Activated naive CD4-positive, alpha-beta T cell treated with anti-CD3 and anti-CD28 coated beads, Interleukin-2, amount 10 ng/mL, durations not matched to agents 7 days and 5 days (primary cell): ENCODE data around the gene BLCAP.
"Not testable (repeated sequence)": the region's sequence is repeated elsewhere in the genome, so short reads cannot be mapped to it uniquely, and the experiment has no call there.

Experiments
- CTCF ChIA-PET: fragments of 350-600 bp; sonication (Branson Sonifier 250); formaldehyde crosslinking; loops from one replicate; lab custom pipeline; 2021; ENCODE audit warnings: antibody characterized with exemption; lab: Charles Lee
- DNase-seq: peaks from one replicate; pipeline ENCODE4 v3.0.0-alpha.2; 2020
- H3K27ac Mint-ChIP-seq: one replicate; pipeline ENCODE4 v1.8.0; 2021; ENCODE audit warnings: mild to moderate bottlenecking, moderate library complexity, mixed read lengths
- H3K27me3 Mint-ChIP-seq: one replicate; pipeline ENCODE4 v1.8.0; 2021; ENCODE audit warnings: mild to moderate bottlenecking, mixed read lengths
- H3K36me3 Mint-ChIP-seq: one replicate; pipeline ENCODE4 v1.8.0; 2021; ENCODE audit warnings: mixed read lengths
- H3K4me1 Mint-ChIP-seq: one replicate; pipeline ENCODE4 v1.8.0; 2021; ENCODE audit warnings: mixed read lengths
- H3K4me3 Mint-ChIP-seq: one replicate; pipeline ENCODE4 v1.8.0; 2021; ENCODE audit warnings: mild to moderate bottlenecking, moderate library complexity, mixed read lengths
- H3K9me3 Mint-ChIP-seq: one replicate; pipeline ENCODE4 v1.8.0; 2021; ENCODE audit warnings: mixed read lengths

BLCAP gene, protein sequence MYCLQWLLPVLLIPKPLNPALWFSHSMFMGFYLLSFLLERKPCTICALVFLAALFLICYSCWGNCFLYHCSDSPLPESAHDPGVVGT

DNA sequence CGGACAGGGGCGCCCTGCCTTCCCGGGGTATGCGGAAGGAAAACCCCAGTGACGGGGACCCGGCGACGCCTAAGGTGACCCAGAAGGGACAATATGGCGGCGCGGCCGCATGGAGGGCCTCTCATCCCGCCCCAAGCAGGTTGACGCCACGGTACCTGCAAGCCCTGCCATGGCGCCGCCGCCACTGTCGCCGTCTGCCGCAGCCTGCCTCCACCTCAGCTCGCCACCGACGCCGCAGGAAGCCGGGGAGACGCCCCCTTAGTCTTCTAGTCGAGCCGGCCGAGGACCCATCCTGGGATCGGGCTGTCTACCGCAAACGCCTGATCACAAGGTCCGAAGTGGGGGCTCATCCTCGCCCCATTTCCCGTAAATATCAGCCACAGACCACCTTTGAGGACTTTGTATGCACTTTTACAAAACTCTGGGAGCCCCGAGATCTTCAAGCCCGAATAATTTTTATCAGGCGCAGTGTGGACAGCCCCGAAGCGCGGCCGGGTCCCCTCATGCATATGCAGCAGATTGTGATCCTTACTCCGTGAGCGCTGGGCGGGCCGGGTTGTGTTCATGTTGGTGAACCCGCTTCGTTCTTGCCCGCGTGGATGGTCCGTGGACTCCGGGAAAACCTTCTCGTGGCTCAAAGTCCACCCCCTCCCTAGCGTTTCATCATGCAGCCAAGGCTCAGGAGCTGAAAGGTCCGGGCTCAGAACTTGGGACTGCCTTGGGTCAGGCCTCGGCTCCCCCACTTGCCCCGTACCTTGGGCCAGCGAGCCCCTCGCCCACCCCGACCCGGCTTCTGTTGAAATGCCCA lies at the start of gene BLCAP:
TSS of gene BLCAP (minus strand) at position 239 of the 808 bp plus-strand sequence. CDS start 8,702 bp downstream, outside the sequence.
- DNase-seq = peak; percentile 95
- peaks cover 6% of the 10 kb centered on the region for H3K27me3 Mint-ChIP-seq
- no peaks in the 10 kb centered on the region for H3K9me3 Mint-ChIP-seq
- peak within 1 kb of the TSS; percentile 80 for H3K4me3 Mint-ChIP-seq
- CTCF ChIA-PET = interaction anchor here (1.1 to 1.2 kb wide), 2 partner anchors 245 to 336 kb away, joined by 3 to 4 read pairs; no protein-coding TSS in a partner anchor
- peak within 1 kb of the TSS; percentile 97 for H3K27ac Mint-ChIP-seq
- H3K36me3 Mint-ChIP-seq = no peaks in the 10 kb centered on the region
- H3K4me1 Mint-ChIP-seq = peaks cover 40% of the 10 kb centered on the region

DNA sequence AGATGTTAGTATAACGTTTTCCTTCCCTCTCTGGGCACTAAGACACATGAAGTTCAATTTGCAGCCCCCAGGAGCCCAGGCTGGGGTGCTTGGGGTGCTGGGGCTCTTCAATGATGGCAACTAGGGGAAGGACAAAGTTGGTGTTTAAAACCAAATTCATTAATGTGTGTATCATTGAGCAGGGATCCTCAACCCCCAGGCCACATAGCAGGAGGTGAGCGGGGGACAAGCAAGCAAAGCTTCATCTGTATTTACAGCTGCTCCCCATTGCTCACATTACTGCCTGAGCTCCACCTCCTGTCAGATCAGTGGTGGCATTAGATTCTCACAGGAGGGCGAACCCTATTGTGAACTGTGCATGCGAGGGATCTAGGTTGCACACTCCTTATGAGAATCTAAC lies 49.8 kb upstream of the BLCAP start:
- DNase-seq, H3K27ac Mint-ChIP-seq, H3K4me1 Mint-ChIP-seq, H3K9me3 Mint-ChIP-seq, CTCF ChIA-PET, H3K4me3 Mint-ChIP-seq, H3K36me3 Mint-ChIP-seq: not testable (repeated sequence)
- H3K27me3 Mint-ChIP-seq = peaks cover 66% of the 10 kb centered on the region

DNA sequence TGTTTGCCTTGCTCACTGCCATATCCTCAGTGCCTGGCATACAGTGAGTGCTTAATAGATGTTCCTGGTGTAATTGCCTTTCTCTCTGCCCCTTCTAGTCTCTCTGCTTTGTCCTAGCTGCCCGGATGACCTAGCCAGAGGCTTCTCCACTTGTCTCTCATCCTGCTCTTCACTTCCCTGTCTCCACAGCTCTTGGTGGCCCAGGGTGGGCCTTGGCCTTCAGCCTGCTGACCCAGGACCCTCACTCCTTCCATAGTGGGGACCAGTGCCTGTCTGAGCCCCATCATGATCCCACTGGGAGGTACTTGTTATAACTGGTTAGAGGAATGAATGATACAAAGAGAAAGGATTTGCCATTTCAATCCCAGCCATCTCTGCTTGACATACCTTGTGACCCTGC lies 49.2 kb upstream of the BLCAP start:
- peaks cover 65% of the 10 kb centered on the region for H3K27me3 Mint-ChIP-seq
- H3K36me3 Mint-ChIP-seq = no peaks in the 10 kb centered on the region
- H3K4me1 Mint-ChIP-seq = no peaks in the 10 kb centered on the region
- H3K9me3 Mint-ChIP-seq = no peaks in the 10 kb centered on the region
- no peak for DNase-seq
- CTCF ChIA-PET = no interaction called here
- H3K27ac Mint-ChIP-seq = no peak overlapping the region
- no peak overlapping the region for H3K4me3 Mint-ChIP-seq

DNA sequence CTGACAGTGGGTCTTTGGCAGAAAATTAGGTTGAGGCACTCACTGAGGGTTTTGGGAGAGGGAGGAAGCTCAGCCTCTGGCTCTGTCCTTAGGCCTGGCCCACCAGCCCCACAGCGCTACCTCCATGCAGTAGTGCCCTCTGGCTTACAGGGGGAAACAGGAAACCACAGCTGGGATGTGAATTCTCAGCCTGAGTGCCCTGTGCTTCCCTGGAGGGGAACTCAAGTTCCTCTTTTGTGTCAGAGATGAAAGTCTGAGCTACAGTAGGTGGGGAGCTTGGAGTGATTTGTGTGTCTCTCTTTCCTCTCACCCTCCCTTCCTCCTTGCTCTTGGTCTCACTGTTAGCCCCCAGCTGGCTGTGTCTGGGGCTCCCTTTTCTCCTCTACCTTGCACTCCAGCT lies 48.2 kb upstream of the BLCAP start:
- Mint-ChIP-seq H3K4me1 (no peaks in the 10 kb centered on the region), H3K4me3 (no peak overlapping the region), H3K36me3 (no peaks in the 10 kb centered on the region), H3K27ac (no peak overlapping the region), H3K9me3 (no peaks in the 10 kb centered on the region), H3K27me3 (peaks cover 69% of the 10 kb centered on the region)
- CTCF ChIA-PET = interaction anchor here (1.9 kb wide), 1 partner anchor 10 kb away, joined by 4 read pairs; no protein-coding TSS in a partner anchor
- DNase-seq = no peak

DNA sequence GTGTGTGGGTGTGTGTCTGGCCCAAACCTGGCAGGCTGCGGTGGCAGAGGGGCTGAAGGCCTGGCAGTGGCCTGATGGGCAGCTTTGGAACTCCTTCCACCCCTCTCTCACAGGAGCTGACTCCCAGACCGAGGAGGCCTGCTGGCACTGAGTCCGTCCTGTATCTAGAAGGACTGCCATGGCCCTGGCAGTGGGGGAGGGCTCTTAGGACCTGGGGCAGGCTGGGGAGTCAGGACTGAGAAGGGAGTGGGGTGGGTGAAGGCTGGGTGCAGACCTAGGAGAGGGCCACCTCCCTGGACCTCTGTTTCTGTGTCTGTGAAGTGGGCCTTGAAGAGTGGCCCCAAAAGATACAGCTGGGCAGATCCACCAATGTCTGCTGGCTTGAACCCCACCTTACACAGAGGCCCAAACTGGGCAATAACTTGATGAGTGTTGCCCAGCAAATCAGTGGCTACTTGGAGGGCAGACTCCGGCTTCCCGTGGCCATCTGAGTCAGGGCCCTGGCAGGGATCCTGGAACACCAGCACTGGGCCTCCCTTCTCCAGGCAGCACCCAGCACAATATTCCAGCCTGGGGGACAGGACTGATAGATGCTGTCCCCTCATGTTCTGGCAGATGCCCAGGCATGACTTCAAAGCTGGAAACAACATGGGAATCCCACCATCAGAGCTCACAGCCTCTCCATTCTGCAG lies 46.7 kb upstream of the BLCAP start:
- no peak for DNase-seq
- Mint-ChIP-seq H3K36me3 (no peaks in the 10 kb centered on the region), H3K4me3 (no peak overlapping the region), H3K27ac (no peak overlapping the region), H3K4me1 (no peaks in the 10 kb centered on the region), H3K9me3 (no peaks in the 10 kb centered on the region), H3K27me3 (peaks cover 70% of the 10 kb centered on the region)
- CTCF ChIA-PET = interaction anchor here (1.7 to 1.9 kb wide), 2 partner anchors 8 to 647 kb away, joined by 4 read pairs; no protein-coding TSS in a partner anchor

DNA sequence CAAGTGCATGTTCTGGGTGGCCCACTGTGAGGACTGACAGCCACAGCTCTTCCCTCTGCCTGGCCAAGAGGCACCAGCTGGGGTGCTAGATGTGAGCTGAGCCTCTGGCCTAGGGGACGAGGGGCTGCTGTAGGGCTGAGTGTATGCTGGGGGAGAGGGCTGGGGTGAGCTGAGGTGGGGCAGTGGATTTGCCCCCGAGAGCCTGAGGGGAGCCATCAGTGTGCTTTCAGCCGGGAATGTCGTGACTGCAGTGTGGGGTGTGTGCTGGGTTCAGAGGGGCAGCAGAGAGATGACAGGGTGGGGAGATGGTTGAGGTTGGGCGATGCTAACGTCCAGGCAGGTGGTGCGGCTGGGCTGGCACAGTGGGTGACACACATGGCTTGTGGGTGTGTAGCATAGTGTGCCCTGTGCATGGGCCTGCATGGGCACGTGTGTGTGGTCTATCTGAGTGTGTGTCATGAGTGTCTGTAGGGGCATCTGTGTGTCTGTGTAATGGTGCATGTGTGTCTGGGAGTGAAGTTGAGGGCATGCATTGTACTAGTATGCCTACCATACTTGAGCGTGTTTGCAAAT lies 46.0 kb upstream of the BLCAP start:
- Mint-ChIP-seq H3K36me3 (no peaks in the 10 kb centered on the region), H3K27ac (no peak overlapping the region), H3K4me3 (no peak overlapping the region), H3K4me1 (no peaks in the 10 kb centered on the region), H3K9me3 (no peaks in the 10 kb centered on the region), H3K27me3 (peaks cover 69% of the 10 kb centered on the region)
- no peak for DNase-seq
- CTCF ChIA-PET = no interaction called here

DNA sequence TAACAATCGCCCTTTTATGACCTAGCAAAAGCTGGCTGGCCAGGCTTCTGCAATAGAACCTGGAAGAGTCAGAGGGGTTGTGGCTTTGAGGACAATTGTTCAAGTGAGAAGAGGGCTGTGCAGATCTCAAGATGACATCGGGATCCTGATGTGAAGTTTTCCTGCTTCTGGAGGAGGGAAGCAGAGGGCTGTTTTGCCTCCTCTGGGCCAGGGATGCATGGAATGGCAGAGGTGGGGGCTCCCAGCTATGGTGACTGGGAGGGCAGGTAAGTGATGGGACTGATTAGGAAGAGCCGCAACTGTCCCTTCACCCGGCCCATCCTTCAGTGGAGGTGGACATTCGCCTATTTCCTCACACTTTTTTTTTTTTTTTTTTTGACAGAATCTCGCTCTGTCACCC lies 43.4 kb upstream of the BLCAP start:
- no peak overlapping the region for H3K4me3 Mint-ChIP-seq
- no peak for DNase-seq
- H3K27ac Mint-ChIP-seq = no peak overlapping the region
- H3K27me3 Mint-ChIP-seq = peaks cover 72% of the 10 kb centered on the region
- H3K36me3 Mint-ChIP-seq = no peaks in the 10 kb centered on the region
- CTCF ChIA-PET = interaction anchor here (1.2 kb wide), 1 partner anchor 9 kb away, joined by 3 read pairs; no protein-coding TSS in a partner anchor
- H3K4me1 Mint-ChIP-seq = no peaks in the 10 kb centered on the region
- no peaks in the 10 kb centered on the region for H3K9me3 Mint-ChIP-seq

DNA sequence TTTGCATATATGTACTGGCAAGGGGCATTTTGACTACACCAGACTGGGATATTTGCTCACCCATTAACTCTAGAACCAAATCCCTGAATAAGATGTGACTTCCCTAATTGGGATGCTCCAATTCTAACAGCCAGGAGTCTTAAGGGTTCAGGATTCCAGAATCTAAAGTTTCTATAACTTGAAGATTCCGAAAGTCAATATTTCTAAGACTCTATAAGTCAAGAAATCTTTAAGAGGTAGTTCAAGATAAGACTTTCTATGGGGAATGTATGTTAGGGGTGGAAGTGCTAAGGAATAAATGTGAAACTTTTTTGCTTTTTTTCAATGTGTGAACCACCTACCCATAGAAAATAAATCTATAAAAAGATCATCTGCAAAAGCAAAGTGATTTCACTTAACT lies 42.7 kb upstream of the BLCAP start:
- CTCF ChIA-PET = no interaction called here
- no peaks in the 10 kb centered on the region for H3K9me3 Mint-ChIP-seq
- H3K4me3 Mint-ChIP-seq = no peak overlapping the region
- no peak for DNase-seq
- H3K27ac Mint-ChIP-seq = no peak overlapping the region
- H3K36me3 Mint-ChIP-seq = no peaks in the 10 kb centered on the region
- no peaks in the 10 kb centered on the region for H3K4me1 Mint-ChIP-seq
- H3K27me3 Mint-ChIP-seq = peaks cover 74% of the 10 kb centered on the region

DNA sequence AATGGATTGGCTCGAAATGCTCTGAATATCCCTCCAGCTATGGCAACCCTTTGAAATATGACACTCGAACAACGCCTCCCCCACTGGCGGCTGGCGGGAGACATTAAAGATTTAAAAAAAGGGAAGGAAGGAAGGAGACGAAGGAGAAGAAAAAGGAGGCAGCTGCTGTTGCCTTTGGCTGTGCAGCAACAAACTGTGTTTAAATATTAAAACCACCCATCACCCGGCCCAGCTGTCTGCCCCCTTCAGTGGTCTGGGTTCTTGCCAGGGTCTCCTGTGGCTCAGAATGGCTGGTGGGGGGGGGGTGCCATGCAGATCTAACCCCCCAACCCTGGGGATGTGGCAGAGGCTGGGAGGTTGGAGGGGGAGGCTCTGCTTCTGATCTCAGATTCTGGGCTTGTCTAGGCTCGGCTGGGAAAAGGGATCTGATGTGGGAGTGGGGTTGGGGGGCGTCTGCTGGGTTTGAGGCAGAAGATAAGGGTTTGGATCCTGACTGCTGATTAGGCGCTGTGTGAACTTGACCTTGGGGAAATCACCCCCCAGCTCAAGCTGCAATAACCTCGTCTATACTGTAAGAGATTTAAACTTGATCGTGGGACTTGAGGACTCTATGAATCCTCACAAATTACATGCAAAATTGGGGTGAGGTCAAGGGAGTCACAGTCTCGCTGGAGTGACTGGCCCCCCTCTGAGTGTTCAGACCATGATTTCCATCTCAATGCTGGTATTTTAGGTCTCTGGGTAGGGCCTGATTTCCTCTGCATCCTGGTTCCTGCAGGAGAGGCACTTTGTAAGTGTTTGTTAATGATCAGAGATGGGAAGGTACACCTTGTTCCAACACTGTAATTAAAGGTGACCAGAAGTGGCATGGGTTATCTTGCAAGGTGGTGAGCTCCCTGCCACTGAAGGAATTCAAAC lies 40.3 kb upstream of the BLCAP start:
- Mint-ChIP-seq H3K27me3 (peaks cover 81% of the 10 kb centered on the region), H3K36me3 (no peaks in the 10 kb centered on the region), H3K9me3 (no peaks in the 10 kb centered on the region), H3K4me1 (no peaks in the 10 kb centered on the region), H3K27ac (no peak overlapping the region), H3K4me3 (no peak overlapping the region)
- CTCF ChIA-PET = interaction anchor here (2.2 to 4.7 kb wide), 2 partner anchors 425 to 653 kb away, joined by 9 to 30 read pairs; no protein-coding TSS in a partner anchor
- no peak for DNase-seq

DNA sequence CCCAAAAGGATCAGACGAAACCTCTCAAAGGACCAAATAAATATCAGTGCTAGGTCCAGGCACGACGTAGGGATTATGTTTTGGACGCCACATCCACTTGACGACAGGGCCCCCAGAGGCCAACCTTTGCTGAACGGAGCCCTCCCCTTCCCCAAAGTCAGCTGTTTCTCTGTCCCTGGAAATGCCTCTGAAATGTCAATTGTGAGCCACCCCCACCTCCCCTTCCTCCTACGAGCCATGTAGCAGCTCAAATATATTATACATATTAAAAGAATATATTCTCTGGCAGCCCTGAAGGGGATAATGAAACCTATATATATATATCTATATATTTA lies 39.6 kb upstream of the BLCAP start:
- Mint-ChIP-seq H3K27ac (no peak overlapping the region), H3K4me1 (no peaks in the 10 kb centered on the region), H3K36me3 (no peaks in the 10 kb centered on the region), H3K4me3 (no peak overlapping the region), H3K9me3 (no peaks in the 10 kb centered on the region), H3K27me3 (peaks cover 79% of the 10 kb centered on the region)
- no peak for DNase-seq
- CTCF ChIA-PET = interaction anchor here (1.9 to 4.7 kb wide), 3 partner anchors 426 to 658 kb away, joined by 6 to 30 read pairs (median 9); no protein-coding TSS in a partner anchor

DNA sequence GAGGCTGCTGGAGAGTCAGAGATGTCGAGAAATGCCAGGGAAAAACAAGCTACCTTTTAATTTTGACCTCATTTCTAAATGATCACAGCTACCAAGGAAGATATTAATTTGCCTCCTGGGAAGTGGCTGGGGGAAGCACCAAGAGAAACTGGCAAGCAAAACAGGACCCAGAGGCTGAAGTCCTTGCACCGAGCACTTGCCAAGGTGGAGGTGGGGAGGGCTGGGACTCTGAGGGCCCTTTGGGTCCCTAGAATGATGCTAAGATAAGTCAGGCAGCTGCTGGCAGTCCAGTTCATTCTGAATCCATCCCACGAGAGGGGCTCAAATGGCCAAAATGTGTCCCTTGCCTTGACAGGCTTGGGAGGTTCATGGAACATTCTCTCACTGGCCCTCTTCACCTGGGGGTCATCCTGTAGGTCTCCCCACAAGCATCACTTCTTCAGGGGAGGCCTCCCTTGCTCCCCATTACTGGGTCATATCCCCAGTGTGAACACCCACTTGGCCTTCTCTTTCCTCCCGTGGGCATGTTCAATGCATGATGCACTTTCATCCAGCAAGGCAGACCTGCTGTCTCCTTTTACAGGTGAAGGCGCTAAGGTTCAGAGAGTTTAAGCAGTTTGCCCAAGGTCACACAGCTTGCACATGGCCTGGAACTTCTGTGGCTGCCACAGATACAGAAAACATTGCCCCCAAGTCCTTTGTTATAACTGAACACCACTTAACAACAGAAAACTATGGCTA lies 39.1 kb upstream of the BLCAP start:
- Mint-ChIP-seq H3K27me3 (peaks cover 78% of the 10 kb centered on the region), H3K4me3 (no peak overlapping the region), H3K4me1 (no peaks in the 10 kb centered on the region), H3K9me3 (no peaks in the 10 kb centered on the region), H3K36me3 (no peaks in the 10 kb centered on the region), H3K27ac (no peak overlapping the region)
- CTCF ChIA-PET = interaction anchor here (0.9 to 4.7 kb wide), 5 partner anchors 9 to 658 kb away, joined by 4 to 30 read pairs (median 6); no protein-coding TSS in a partner anchor
- no peak for DNase-seq

DNA sequence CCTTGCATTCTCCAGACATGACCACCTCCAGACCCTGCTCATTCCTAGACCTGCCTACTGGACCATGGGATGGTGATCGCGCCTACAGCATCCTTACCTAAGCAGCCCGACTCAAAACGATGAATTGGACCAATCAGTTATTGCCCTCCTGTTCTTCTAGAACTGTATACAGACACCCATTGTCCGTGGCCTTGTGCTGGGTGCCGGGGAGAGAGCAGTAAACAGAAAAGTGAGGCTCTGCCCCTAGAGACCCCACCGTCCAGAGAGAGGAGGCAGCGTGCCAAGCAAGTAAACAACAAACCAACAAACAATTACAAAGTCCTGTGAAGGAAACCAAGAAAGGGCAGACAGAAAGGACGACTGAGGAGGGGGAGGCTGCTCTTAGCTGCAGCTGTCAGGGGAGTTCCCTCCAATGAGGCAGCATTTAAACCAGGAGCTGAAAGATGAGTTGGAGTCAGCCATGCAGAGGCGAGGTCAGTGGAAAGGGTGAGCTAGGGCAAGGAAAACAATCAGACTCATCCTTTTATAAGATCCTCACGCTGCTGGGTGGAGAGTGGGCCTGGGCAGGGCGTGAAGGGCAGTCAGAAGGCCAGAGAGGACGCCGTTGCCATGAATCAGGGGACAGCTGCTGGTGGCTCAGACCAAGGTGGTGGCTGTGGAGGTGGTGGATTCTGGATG lies 37.6 kb upstream of the BLCAP start:
- no peaks in the 10 kb centered on the region for H3K4me1 Mint-ChIP-seq
- H3K9me3 Mint-ChIP-seq = no peaks in the 10 kb centered on the region
- no peaks in the 10 kb centered on the region for H3K36me3 Mint-ChIP-seq
- peaks cover 66% of the 10 kb centered on the region for H3K27me3 Mint-ChIP-seq
- H3K27ac Mint-ChIP-seq = no peak overlapping the region
- CTCF ChIA-PET = interaction anchor here (0.9 to 4.7 kb wide), 8 partner anchors 10 to 660 kb away, joined by 3 to 30 read pairs (median 4); no protein-coding TSS in a partner anchor
- no peak for DNase-seq
- H3K4me3 Mint-ChIP-seq = no peak overlapping the region
